ENCODE measurements around the gene RPS24.

DNA sequence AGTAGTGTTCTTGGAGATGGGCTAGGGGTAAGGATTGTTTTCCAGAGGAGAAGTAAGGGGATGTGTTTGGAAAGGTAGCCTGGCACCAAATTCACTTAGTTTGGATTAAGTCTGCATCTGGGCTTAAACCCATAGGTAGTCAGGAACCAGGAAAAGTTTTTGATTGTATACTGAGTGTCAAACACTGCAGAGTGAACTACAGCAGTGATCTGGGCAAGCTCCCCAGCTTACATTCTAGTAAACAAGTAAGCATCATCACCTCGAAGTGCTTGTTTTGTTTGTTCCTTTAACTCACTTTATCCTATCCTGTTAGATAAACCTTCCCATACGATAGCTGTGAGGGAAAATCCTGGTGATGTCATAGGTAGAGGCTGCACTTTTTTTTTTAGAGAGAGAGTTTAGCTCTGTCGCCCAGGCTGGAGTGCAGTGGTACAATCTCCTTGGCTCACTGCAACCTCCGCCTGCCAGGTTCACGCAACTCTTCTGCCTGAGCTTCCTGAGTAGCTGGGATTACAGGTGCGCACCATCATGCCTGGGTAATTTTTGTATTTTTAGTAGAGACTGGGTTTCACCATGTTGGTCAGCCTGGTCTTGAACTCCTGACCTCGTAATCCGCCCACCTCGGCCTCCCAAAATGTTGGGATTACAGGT, 2.4 kb downstream of the RPS24 start:
- TF ChIP-seq CREB1 (IDR thresholded peaks at IDR 0.05) (no peak), CREB1 (CRISPR knock-in tag; IDR thresholded peaks at IDR 0.05) (no peak), HDAC1 (CRISPR knock-in tag; IDR thresholded peaks at IDR 0.05) (no peak), ARID2 (CRISPR knock-in tag; IDR thresholded peaks at IDR 0.05; ENCODE audit: borderline replicate concordance) (no peak), IKZF4 (CRISPR knock-in tag; IDR thresholded peaks at IDR 0.05; ENCODE audit: borderline replicate concordance, low read depth, not compliant biosample characterization) (no peak)
- TF ChIP-seq, protein P1, sequence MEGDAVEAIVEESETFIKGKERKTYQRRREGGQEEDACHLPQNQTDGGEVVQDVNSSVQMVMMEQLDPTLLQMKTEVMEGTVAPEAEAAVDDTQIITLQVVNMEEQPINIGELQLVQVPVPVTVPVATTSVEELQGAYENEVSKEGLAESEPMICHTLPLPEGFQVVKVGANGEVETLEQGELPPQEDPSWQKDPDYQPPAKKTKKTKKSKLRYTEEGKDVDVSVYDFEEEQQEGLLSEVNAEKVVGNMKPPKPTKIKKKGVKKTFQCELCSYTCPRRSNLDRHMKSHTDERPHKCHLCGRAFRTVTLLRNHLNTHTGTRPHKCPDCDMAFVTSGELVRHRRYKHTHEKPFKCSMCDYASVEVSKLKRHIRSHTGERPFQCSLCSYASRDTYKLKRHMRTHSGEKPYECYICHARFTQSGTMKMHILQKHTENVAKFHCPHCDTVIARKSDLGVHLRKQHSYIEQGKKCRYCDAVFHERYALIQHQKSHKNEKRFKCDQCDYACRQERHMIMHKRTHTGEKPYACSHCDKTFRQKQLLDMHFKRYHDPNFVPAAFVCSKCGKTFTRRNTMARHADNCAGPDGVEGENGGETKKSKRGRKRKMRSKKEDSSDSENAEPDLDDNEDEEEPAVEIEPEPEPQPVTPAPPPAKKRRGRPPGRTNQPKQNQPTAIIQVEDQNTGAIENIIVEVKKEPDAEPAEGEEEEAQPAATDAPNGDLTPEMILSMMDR (CRISPR knock-in tag; IDR thresholded peaks at IDR 0.05) = no peak
- TF ChIP-seq, protein P2, sequence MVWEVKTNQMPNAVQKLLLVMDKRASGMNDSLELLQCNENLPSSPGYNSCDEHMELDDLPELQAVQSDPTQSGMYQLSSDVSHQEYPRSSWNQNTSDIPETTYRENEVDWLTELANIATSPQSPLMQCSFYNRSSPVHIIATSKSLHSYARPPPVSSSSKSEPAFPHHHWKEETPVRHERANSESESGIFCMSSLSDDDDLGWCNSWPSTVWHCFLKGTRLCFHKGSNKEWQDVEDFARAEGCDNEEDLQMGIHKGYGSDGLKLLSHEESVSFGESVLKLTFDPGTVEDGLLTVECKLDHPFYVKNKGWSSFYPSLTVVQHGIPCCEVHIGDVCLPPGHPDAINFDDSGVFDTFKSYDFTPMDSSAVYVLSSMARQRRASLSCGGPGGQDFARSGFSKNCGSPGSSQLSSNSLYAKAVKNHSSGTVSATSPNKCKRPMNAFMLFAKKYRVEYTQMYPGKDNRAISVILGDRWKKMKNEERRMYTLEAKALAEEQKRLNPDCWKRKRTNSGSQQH (CRISPR knock-in tag; IDR thresholded peaks at IDR 0.05; ENCODE audit: low read depth) = no peak
- TF ChIP-seq, protein P3, sequence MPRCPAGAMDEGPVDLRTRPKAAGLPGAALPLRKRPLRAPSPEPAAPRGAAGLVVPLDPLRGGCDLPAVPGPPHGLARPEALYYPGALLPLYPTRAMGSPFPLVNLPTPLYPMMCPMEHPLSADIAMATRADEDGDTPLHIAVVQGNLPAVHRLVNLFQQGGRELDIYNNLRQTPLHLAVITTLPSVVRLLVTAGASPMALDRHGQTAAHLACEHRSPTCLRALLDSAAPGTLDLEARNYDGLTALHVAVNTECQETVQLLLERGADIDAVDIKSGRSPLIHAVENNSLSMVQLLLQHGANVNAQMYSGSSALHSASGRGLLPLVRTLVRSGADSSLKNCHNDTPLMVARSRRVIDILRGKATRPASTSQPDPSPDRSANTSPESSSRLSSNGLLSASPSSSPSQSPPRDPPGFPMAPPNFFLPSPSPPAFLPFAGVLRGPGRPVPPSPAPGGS (CRISPR knock-in tag; IDR thresholded peaks at IDR 0.05) = no peak

Data from HepG2 (cell line).